Measurements from ENCODE around the gene RBM44. TPM values are rescaled to one million over a fixed set of nuclear protein-coding genes. Genes with fewer than 3 reads are reported as not detected.

RBM44 gene
- total RNA-seq, 4 donors from 2014 or later, result 0.89 to 4.1 (median 1.5) TPM

DNA sequence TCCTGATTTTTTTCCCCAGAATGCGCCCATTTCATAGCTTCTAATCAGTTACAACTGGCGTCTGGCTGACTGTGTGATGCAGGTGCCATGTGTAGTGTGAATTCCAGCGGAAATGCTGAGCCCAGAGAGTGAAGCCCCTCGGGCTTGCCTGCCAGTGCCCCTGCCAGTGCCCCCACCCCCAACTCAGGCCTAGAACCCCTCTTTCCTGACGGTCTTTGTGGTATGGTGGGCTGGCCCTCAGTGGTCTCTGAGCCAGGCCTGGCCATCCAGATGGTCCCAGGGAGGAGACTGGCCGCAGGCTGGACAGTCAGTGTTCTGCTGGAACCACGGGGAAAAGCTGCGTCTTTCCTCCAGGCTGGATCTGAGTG lies 63.9 kb downstream of the RBM44 start:
- H3K27me3 ChIP-seq, result no peaks in the 10 kb centered on the region
- peaks cover 6 to 16% of the 10 kb centered on the region in 2 donors for H3K4me1 ChIP-seq
- H3K36me3 ChIP-seq, result no peaks in the 10 kb centered on the region
- no peak overlapping the region for H3K27ac ChIP-seq
- TF ChIP-seq POLR2A (IDR thresholded peaks at IDR 0.05), result no peak
- TF ChIP-seq, protein P1, sequence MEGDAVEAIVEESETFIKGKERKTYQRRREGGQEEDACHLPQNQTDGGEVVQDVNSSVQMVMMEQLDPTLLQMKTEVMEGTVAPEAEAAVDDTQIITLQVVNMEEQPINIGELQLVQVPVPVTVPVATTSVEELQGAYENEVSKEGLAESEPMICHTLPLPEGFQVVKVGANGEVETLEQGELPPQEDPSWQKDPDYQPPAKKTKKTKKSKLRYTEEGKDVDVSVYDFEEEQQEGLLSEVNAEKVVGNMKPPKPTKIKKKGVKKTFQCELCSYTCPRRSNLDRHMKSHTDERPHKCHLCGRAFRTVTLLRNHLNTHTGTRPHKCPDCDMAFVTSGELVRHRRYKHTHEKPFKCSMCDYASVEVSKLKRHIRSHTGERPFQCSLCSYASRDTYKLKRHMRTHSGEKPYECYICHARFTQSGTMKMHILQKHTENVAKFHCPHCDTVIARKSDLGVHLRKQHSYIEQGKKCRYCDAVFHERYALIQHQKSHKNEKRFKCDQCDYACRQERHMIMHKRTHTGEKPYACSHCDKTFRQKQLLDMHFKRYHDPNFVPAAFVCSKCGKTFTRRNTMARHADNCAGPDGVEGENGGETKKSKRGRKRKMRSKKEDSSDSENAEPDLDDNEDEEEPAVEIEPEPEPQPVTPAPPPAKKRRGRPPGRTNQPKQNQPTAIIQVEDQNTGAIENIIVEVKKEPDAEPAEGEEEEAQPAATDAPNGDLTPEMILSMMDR (IDR thresholded peaks at IDR 0.05), result no peak
- no peak for DNase-seq
- intact Hi-C loops (cut with DNase I), result no loop called here
- no peak overlapping the region for H3K4me3 ChIP-seq (replicated peaks in 1 of 3)
- WGBS, 2 donors, result 89 to 92% methylated on average over 4 to 8 of the region's 8 CpGs
- no peaks in the 10 kb centered on the region for H3K9me3 ChIP-seq

DNA sequence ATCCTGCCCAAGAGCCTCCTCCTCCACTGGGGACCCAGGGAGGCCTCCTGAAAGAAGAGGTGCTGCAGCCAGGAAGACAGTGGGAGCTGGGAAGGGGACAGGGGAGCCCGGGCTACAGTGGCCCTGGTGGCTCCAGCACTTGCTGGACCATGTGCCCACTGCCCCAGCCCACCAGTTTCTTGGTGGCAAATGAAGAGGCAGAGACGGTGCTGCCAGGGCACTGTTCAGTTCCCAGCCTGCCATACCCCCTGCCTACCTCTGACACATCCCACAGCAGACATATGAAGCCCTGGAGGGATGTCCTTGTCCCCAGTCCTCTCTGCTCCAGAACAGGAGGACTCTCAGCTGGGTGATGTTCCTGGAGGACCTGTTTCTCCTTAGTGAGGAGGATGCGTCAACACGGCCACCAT lies 64.5 kb downstream of the RBM44 start:
- no peak for TF ChIP-seq POLR2A (IDR thresholded peaks at IDR 0.05)
- TF ChIP-seq, protein P1 (IDR thresholded peaks at IDR 0.05), result no peak
- Histone ChIP-seq H3K27me3 (no peaks in the 10 kb centered on the region), H3K4me1 (peaks cover 6 to 16% of the 10 kb centered on the region in 2 donors), H3K27ac (no peak overlapping the region), H3K4me3 (replicated peaks in 1 of 3) (no peak overlapping the region), H3K9me3 (no peaks in the 10 kb centered on the region), H3K36me3 (no peaks in the 10 kb centered on the region)
- WGBS, 2 donors, result 93 to 95% methylated on average over 2 to 4 of the region's 4 CpGs
- intact Hi-C loops (cut with DNase I), result no loop called here
- DNase-seq, result no peak

DNA sequence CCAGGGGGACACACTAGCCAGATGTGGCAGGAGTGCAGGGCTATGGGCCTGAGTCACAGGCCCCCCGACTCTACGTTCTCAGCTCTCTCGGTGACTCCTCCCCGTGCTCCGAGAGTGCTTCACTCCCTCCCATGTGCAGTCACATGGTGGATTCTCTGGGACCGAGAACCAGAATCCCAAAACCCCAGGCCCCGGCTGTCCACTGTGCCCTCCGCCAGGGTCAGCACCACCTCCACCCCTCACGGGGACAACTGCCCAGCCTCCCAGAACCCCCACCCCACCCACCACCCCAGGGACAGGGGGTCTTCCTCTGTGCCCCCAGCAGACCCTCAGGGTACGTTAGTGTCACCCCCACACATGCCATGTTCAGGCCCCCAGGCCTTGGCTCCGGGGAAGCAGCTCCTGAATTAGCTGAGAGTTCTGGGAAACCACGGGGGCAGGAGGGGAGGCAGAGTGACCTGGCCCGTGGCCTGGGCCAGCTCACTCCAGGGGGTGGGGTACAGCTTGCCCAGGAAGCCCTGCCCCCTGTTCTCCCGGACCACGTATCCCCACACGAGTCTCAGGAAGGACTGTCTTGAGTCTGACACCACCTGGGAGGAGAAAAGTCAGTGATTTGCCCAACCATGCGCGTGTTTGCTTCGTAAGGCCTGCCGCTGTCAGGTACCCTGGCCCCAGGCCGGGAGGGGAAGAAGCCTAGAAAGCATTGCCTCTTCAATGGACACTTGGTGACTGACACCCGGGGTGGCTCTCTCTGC lies 65.3 kb downstream of the RBM44 start:
- Histone ChIP-seq H3K4me1 (peaks cover 6 to 10% of the 10 kb centered on the region in 2 donors), H3K27ac (no peak overlapping the region), H3K9me3 (no peaks in the 10 kb centered on the region), H3K27me3 (no peaks in the 10 kb centered on the region), H3K36me3 (no peaks in the 10 kb centered on the region), H3K4me3 (replicated peaks in 1 of 3) (no peak overlapping the region)
- WGBS, 2 donors, result 74 to 80% methylated on average over 11 to 18 of the region's 22 CpGs
- TF ChIP-seq, protein P1 (IDR thresholded peaks at IDR 0.05), result no peak
- no peak for TF ChIP-seq POLR2A (IDR thresholded peaks at IDR 0.05)
- DNase-seq, result no peak
- intact Hi-C loops (cut with DNase I), result no loop called here

DNA sequence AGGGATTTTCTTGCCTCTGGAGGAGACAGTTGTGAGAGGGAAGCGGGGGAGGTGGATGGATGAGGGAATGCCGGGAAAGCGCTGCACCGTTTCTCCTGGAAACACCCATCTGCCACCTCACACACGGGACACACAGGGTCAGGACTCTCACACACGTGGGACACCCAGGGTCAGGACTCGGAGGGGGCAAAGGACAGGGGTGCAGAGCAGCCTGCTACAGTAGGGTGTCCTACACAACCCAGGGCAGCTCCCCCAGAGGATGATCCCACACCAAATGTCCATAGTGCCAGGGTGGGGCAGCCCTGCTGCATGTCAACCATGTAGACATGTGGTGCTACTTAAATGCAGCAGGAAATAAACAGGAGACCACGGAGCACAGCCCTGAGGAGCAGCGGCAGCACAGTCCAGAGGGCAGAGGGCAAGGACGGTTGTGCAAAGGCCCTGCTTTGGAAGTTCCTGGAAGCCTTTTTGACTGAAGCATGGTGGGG lies 65.9 kb downstream of the RBM44 start:
- no peak for TF ChIP-seq POLR2A (IDR thresholded peaks at IDR 0.05)
- TF ChIP-seq, protein P1 (IDR thresholded peaks at IDR 0.05), result no peak
- peaks cover 6% of the 10 kb centered on the region in 2 donors for H3K4me1 ChIP-seq
- DNase-seq, result no peak
- H3K36me3 ChIP-seq, result no peaks in the 10 kb centered on the region
- H3K9me3 ChIP-seq, result no peaks in the 10 kb centered on the region
- no peaks in the 10 kb centered on the region for H3K27me3 ChIP-seq
- H3K27ac ChIP-seq, result no peak overlapping the region
- H3K4me3 ChIP-seq (replicated peaks in 1 of 3), result no peak overlapping the region
- 80% methylated on average over 9 to 10 of the region's 10 CpGs for WGBS, 2 donors
- intact Hi-C loops (cut with DNase I), result no loop called here

DNA sequence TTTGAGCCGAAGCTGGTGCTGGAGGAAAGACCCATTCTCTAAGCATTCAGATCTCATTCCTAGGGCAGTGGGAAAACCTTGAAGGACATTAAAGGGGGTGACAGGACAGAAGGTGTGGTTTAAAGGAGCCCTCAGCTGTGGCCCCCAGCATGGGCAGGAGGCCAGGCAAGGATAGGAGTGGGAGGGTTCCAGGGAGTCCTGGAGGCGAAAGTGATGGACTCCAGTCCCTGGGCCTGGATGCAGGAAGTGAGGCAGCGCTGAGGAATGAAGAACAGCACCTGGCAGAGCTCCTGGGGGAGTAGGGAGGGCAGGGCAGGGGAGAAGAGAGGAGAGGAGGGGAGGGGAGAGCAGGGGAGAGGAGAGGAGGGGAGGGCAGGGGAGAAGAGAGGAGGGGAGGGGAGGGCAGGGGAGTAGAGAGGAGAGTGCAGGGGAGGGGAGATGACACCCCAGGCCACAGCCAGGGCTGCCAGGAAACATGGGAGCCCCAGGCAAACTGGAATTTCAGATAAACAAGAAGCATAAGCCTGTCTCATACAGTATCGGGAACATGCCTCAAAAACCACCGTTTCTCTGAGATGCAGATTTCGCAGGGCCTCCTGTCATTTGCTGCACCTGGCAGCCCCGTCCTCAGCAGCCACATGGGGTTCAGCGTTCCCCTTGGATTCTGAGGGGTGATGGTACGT lies 66.5 kb downstream of the RBM44 start:
- no peak for TF ChIP-seq POLR2A (IDR thresholded peaks at IDR 0.05)
- TF ChIP-seq, protein P1 (IDR thresholded peaks at IDR 0.05), result no peak
- Histone ChIP-seq H3K9me3 (no peaks in the 10 kb centered on the region), H3K27ac (no peak overlapping the region), H3K27me3 (no peaks in the 10 kb centered on the region), H3K36me3 (no peaks in the 10 kb centered on the region), H3K4me3 (replicated peaks in 1 of 3) (no peak overlapping the region), H3K4me1 (peaks cover 0 to under 1% of the 10 kb centered on the region in 2 donors)
- WGBS, 2 donors, result 82 to 84% methylated on average over 9 of the region's 9 CpGs
- no peak for DNase-seq
- intact Hi-C loops (cut with DNase I), result no loop called here
